ENCODE results near the gene ATP8B1. TPM values are rescaled to one million over a fixed set of nuclear protein-coding genes. Genes with fewer than 3 reads are reported as not detected.

The ATP8B1 gene
- total and polyA plus RNA-seq, 9 of the 15 experiments (the other 6 are each of a cell fraction or from before 2014, with no cell fraction given), result 0.01 to 0.22 (median 0.03) TPM; not detected in 3

DNA sequence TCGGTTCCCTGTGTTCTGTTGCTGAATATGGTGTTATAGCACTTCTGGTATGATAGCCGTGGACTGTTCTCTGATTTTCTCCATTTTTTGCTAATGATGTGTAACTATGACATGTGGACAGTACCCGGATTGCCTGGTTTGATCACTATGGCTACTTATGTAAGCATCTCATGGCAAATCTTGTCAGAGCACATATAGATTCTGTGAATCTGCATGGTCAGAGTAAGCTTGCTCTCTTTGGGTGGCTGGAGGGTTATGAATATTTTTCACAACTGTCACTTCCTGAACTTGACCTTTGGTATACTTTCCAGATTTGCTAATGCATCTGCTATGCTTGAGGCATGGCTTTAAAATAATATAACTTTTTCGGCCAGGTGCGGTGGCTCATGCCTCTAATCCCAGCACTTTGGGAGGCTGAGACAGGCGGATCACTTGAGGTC, 36.8 kb upstream of the ATP8B1 start (continued):
- no peak for TF ChIP-seq ELF1 (tag; IDR thresholded peaks at IDR 0.05)

DNA sequence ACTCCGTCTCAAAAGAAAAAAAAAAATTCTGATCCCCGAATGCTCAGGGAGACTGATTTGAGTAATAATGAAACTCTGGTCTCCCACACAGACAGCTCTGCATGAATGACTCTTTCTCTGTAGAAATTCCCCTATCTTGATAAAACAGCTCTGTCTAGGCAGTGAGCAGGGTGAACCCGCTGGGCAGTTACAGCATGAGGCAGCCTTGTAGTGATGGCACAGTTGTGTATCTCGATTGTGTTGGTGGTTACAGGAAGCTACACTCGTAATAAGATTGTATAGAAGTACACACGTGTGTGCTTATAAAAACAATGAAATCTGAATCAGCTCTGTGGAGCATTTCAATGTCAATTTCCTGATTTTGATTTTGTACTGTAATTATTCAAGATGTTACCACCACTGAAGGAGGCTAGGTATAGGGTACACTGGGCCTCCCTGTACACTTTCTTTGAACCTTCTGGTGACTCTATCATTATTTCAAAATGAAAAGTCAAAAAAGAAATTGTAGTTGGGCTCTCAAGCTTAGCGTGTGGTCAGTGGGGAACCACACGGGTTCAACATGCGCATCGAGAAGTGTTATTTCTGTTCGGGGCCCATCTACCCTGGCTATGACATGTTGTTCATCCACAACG, 34.9 kb upstream of the ATP8B1 start:
- POLR2A ChIA-PET, result interaction anchor here (0.6 to 0.9 kb wide), 4 partner anchors 8 to 184 kb away, joined by 3 to 4 read pairs (median 3); no protein-coding TSS in a partner anchor
- ATAC-seq, result no peak
- Histone ChIP-seq H4K20me1 (replicated peaks; ENCODE audit: control insufficient read depth, insufficient read depth, low read length) (no peaks in the 10 kb centered on the region), H3K9ac (ENCODE audit: insufficient read depth in 1 of 2, low read depth in 2 of 2, low read length in 2 of 2) (no peak overlapping the region), H3K9me3 (replicated peaks; ENCODE audit: control insufficient read depth, insufficient read depth, low read depth, low read length) (no peaks in the 10 kb centered on the region), H3K36me3 (ENCODE audit: control insufficient read depth, insufficient read depth, low read length) (no peaks in the 10 kb centered on the region), H3K9me1 (ENCODE audit: control insufficient read depth, insufficient read depth, low read length) (no peaks in the 10 kb centered on the region), H3K27ac (ENCODE audit: extremely low read depth, low read depth, low read length) (no peak overlapping the region), H3K4me1 (replicated peaks in 1 of 2; ENCODE audit: control insufficient read depth in 2 of 2, insufficient read depth in 2 of 2, low read length in 2 of 2) (peaks cover 0 to 8% of the 10 kb centered on the region in 2 experiments; a peak in 3 of 5 replicates), H3K4me2 (ENCODE audit: insufficient read depth, low read length) (no peak overlapping the region), H3K4me3 (no peak overlapping the region), H3K79me2 (ENCODE audit: control insufficient read depth, insufficient read depth, low read length) (no peaks in the 10 kb centered on the region), H3K27me3 (ENCODE audit: control insufficient read depth in 2 of 2, insufficient read depth in 2 of 2, low read length in 2 of 2) (no peaks in the 10 kb centered on the region), H2AFZ (ENCODE audit: low read depth, low read length) (no peak overlapping the region)
- in situ Hi-C loops (cut with MboI), result no loop called here
- no TSS peak for BruUV-seq (replicated peaks)
- WGBS (ENCODE audit: insufficient coverage, low coverage, missing lambda C conversion rate), result 49% methylated on average over 11 of the region's 12 CpGs
- TF ChIP-seq POLR2B (IDR thresholded peaks at IDR 0.05; ENCODE audit: low read depth, partially characterized antibody) (no peak), EHMT2 (IDR thresholded peaks at IDR 0.05) (no peak), NFIX (CRISPR knock-in tag; IDR thresholded peaks at IDR 0.05; ENCODE audit: low read depth) (no peak), HDAC1 (IDR thresholded peaks at IDR 0.05) (no peak), FOXK2 (conservative IDR thresholded peaks at IDR 0.05 in 1 of 2, IDR thresholded peaks at IDR 0.05 in 1 of 2; ENCODE audit: low read depth in 2 of 2) (no peak), ZNF239 (CRISPR knock-in tag; IDR thresholded peaks at IDR 0.05) (no peak), MIER1 (IDR thresholded peaks at IDR 0.05; ENCODE audit: low read depth) (no peak), FOS (IDR thresholded peaks at IDR 0.05; ENCODE audit: extremely low read depth, insufficient read length) (no peak), SIRT6 (IDR thresholded peaks at IDR 0.05; ENCODE audit: low read depth, low read length) (no peak), TRIM24 (IDR thresholded peaks at IDR 0.05) (no peak)
- TF ChIP-seq, protein P1, sequence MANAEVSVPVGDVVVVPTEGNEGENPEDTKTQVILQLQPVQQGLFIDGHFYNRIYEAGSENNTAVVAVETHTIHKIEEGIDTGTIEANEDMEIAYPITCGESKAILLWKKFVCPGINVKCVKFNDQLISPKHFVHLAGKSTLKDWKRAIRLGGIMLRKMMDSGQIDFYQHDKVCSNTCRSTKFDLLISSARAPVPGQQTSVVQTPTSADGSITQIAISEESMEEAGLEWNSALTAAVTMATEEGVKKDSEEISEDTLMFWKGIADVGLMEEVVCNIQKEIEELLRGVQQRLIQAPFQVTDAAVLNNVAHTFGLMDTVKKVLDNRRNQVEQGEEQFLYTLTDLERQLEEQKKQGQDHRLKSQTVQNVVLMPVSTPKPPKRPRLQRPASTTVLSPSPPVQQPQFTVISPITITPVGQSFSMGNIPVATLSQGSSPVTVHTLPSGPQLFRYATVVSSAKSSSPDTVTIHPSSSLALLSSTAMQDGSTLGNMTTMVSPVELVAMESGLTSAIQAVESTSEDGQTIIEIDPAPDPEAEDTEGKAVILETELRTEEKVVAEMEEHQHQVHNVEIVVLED (CRISPR knock-in tag; IDR thresholded peaks at IDR 0.05), result no peak
- TF ChIP-seq, protein P2, sequence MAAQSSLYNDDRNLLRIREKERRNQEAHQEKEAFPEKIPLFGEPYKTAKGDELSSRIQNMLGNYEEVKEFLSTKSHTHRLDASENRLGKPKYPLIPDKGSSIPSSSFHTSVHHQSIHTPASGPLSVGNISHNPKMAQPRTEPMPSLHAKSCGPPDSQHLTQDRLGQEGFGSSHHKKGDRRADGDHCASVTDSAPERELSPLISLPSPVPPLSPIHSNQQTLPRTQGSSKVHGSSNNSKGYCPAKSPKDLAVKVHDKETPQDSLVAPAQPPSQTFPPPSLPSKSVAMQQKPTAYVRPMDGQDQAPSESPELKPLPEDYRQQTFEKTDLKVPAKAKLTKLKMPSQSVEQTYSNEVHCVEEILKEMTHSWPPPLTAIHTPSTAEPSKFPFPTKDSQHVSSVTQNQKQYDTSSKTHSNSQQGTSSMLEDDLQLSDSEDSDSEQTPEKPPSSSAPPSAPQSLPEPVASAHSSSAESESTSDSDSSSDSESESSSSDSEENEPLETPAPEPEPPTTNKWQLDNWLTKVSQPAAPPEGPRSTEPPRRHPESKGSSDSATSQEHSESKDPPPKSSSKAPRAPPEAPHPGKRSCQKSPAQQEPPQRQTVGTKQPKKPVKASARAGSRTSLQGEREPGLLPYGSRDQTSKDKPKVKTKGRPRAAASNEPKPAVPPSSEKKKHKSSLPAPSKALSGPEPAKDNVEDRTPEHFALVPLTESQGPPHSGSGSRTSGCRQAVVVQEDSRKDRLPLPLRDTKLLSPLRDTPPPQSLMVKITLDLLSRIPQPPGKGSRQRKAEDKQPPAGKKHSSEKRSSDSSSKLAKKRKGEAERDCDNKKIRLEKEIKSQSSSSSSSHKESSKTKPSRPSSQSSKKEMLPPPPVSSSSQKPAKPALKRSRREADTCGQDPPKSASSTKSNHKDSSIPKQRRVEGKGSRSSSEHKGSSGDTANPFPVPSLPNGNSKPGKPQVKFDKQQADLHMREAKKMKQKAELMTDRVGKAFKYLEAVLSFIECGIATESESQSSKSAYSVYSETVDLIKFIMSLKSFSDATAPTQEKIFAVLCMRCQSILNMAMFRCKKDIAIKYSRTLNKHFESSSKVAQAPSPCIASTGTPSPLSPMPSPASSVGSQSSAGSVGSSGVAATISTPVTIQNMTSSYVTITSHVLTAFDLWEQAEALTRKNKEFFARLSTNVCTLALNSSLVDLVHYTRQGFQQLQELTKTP (IDR thresholded peaks at IDR 0.05; ENCODE audit: low read depth in 1 of 2, partially characterized antibody in 2 of 2), result no peak
- TF ChIP-seq, protein P3, sequence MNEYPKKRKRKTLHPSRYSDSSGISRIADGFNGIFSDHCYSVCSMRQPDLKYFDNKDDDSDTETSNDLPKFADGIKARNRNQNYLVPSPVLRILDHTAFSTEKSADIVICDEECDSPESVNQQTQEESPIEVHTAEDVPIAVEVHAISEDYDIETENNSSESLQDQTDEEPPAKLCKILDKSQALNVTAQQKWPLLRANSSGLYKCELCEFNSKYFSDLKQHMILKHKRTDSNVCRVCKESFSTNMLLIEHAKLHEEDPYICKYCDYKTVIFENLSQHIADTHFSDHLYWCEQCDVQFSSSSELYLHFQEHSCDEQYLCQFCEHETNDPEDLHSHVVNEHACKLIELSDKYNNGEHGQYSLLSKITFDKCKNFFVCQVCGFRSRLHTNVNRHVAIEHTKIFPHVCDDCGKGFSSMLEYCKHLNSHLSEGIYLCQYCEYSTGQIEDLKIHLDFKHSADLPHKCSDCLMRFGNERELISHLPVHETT (CRISPR knock-in tag; conservative IDR thresholded peaks at IDR 0.05 in 1 of 2, IDR thresholded peaks at IDR 0.05 in 1 of 2), result no peak
- CTCF ChIA-PET (ENCODE audit: low intra/inter-chr PET ratio), result no interaction called here
- DNase-seq (ENCODE audit: extremely low read depth in 1 of 4, low spot score in 3 of 4), result no peak
- no peak for FAIRE-seq
- intact Hi-C loops (cut with micrococcal nuclease), result no loop called here
